A549 (cell line): Measurements from ENCODE around the gene NOX3. TPM values are rescaled to one million over a fixed set of nuclear protein-coding genes. Genes with fewer than 3 reads are reported as not detected.

Experiments
- ATAC-seq, 2 experiments: fragments of 200-7000 bp in 1 of 2; fragments of >200 bp in 1 of 2; cut with Nextera tagmentation in 1 of 2; cut with Tn5 transposase in 1 of 2; 3 replicates each; pipeline versions ENCODE4 v1.8.0 to v1.9.1; 2018 to 2020; ENCODE audit warnings: mild to moderate bottlenecking in 1 of 2, moderate library complexity in 1 of 2
- CTCF ChIA-PET: fragments of 300-600 bp; sonication (Branson Sonifier 250); formaldehyde crosslinking; extraction: SDS; loops from one replicate; lab custom pipeline; 2021; ENCODE audit warnings: antibody characterized with exemption, inconsistent platforms; lab: Yijun Ruan, JAX
- POLR2A ChIA-PET: fragments of 350-600 bp; formaldehyde crosslinking; extraction: SDS; loops from one replicate; lab custom pipeline; 2021; ENCODE audit warnings: antibody characterized with exemption, inconsistent platforms; lab: Yijun Ruan, JAX
- DNase-seq, 2 experiments: peaks; one replicate each; pipeline versions ENCODE4 v3.0.0 to v3.0.0-alpha.2; 2011 to 2016; ENCODE audit warnings: low read depth in 1 of 2, low spot score in 1 of 2
- FAIRE-seq: peaks from 2 replicates; lab custom pipeline; 2011; peaks lifted over from hg19 to GRCh38; lab: Jason Lieb, UNC
- H3K27ac ChIP-seq, 2 experiments: fragments of >200 bp; sonication (Bioruptor Twin); formaldehyde crosslinking; 3 replicates each; pipeline ENCODE4 v1.5.1; 2016 to 2017
- H3K4me1 ChIP-seq: fragments of >200 bp; sonication (Bioruptor Twin); formaldehyde crosslinking; 3 replicates; pipeline ENCODE4 v1.6.1; 2016
- H3K4me2 ChIP-seq: fragments of >200 bp; sonication (Bioruptor Twin); formaldehyde crosslinking; 3 replicates; pipeline ENCODE4 v1.6.1; 2016
- H3K4me3 ChIP-seq: fragments of >200 bp; sonication (Bioruptor Twin); formaldehyde crosslinking; 3 replicates; pipeline ENCODE4 v1.5.1; 2016
- H3K9me3 ChIP-seq: fragments of >200 bp; sonication (Bioruptor Twin); formaldehyde crosslinking; 3 replicates; pipeline ENCODE4 v1.6.1; 2016
- CBX2 ChIP-seq: fragments of 200-600 bp; sonication (generic); IDR thresholded peaks from 2 replicates; pipeline ENCODE4 v1.6.1; 2016; ENCODE audit warnings: low read depth, mild to moderate bottlenecking, borderline replicate concordance
- EHF ChIP-seq: fragments of 250-450 bp; sonication (Bioruptor Pico); IDR thresholded peaks from 2 replicates; pipeline ENCODE4 v1.5.0; 2020; ENCODE audit warnings: mild to moderate bottlenecking
- EP300 ChIP-seq, 2 experiments: fragments of >200 bp; sonication (Bioruptor Twin); formaldehyde crosslinking; IDR thresholded peaks; 2 replicates in 1 of 2; 3 replicates in 1 of 2; pipeline ENCODE4 v1.6.1; 2016 to 2017
- ESRRA ChIP-seq: fragments of 150-350 bp; IDR thresholded peaks from 2 replicates; pipeline ENCODE4 v1.6.1; 2014; ENCODE audit warnings: mild to moderate bottlenecking, low read length, borderline replicate concordance
- FOSB ChIP-seq: fragments of 250-450 bp; sonication (Bioruptor Pico); IDR thresholded peaks from 2 replicates; pipeline ENCODE4 v1.5.0; 2020; ENCODE audit warnings: mild to moderate bottlenecking, moderate library complexity
- FOSL2 ChIP-seq, 2 experiments: fragments of 450-650 bp in 1 of 2; fragments of >200 bp in 1 of 2; sonication (Bioruptor Twin) in 1 of 2; formaldehyde crosslinking; IDR thresholded peaks; 2 replicates each; pipeline versions ENCODE4 v1.5.0 to v1.6.1; 2016 to 2020; ENCODE audit warnings: mild to moderate bottlenecking in 1 of 2, moderate library complexity in 1 of 2
- HDAC2 ChIP-seq: fragments of 200-600 bp; sonication (generic); IDR thresholded peaks from 2 replicates; pipeline ENCODE4 v1.6.1; 2016
- HOXB13 ChIP-seq: fragments of 250-450 bp; sonication (Bioruptor Pico); IDR thresholded peaks from 2 replicates; pipeline ENCODE4 v1.5.0; 2020; ENCODE audit warnings: low read depth, mild to moderate bottlenecking, moderate library complexity
- MAZ ChIP-seq: fragments of 150-350 bp; IDR thresholded peaks from 2 replicates; pipeline ENCODE4 v1.6.1; 2014; ENCODE audit warnings: antibody characterized with exemption, low read depth, low read length, borderline replicate concordance
- NFE2L2 ChIP-seq: fragments of 150-350 bp; conservative IDR thresholded peaks from 2 replicates; pipeline ENCODE4 v1.6.1; 2014; ENCODE audit warnings: low read length
- NPAS2 ChIP-seq: fragments of 250-450 bp; sonication (Bioruptor Pico); IDR thresholded peaks from 2 replicates; pipeline ENCODE4 v1.8.0; 2022; ENCODE audit warnings: mild to moderate bottlenecking, moderate library complexity, borderline replicate concordance
- PHF8 ChIP-seq: fragments of 200-600 bp; sonication (generic); IDR thresholded peaks from 2 replicates; pipeline ENCODE4 v1.6.1; 2016; ENCODE audit warnings: low read depth, mild to moderate bottlenecking, antibody characterized with exemption, moderate library complexity, borderline replicate concordance
- RARB ChIP-seq: fragments of 250-450 bp; sonication (Bioruptor Pico); IDR thresholded peaks from 2 replicates; pipeline ENCODE4 v1.8.0; 2021; ENCODE audit warnings: mild to moderate bottlenecking, moderate library complexity
- ZC3H11A ChIP-seq: fragments of 450-650 bp; IDR thresholded peaks from 2 replicates; pipeline ENCODE4 v1.6.1; 2014; ENCODE audit warnings: antibody characterized with exemption, mild to moderate bottlenecking
- WGBS: methylation state at CpG from one replicate; pipeline ENCODE4 v1.1.6; 2017; ENCODE audit errors: missing lambda C conversion rate; 5-methylcytosine and 5-hydroxymethylcytosine counted together
- polyA plus RNA-seq, 4 experiments: library from polyadenylated mRNA; depleted of rRNA in 3 of 4; stranded (reverse); fragments of >200 nt; fragmentation: RNase III in 1 of 4; extraction: RNeasy Plus Mini Kit Qiagen cat#74134 plus additional on column Dnase treatment in 1 of 4; gene quantifications; 2 replicates in 3 of 4; 3 replicates in 1 of 4; pipeline ENCODE4 v1.2.3, GENCODE V29; 2011 to 2017
- TF ChIP-seq, protein P1 (sequence below): fragments of >200 bp; sonication (Bioruptor Twin); formaldehyde crosslinking; IDR thresholded peaks from 2 replicates; pipeline ENCODE4 v1.6.1; 2016
- TF ChIP-seq, protein P2 (sequence below): fragments of 200-600 bp; sonication (generic); IDR thresholded peaks from 2 replicates; pipeline ENCODE4 v1.6.1; 2016; ENCODE audit warnings: antibody characterized with exemption, mild to moderate bottlenecking, moderate library complexity

NOX3 gene
- polyA plus RNA-seq, 2 of the 4 experiments (the other 2 are of a cell fraction) = not detected

DNA sequence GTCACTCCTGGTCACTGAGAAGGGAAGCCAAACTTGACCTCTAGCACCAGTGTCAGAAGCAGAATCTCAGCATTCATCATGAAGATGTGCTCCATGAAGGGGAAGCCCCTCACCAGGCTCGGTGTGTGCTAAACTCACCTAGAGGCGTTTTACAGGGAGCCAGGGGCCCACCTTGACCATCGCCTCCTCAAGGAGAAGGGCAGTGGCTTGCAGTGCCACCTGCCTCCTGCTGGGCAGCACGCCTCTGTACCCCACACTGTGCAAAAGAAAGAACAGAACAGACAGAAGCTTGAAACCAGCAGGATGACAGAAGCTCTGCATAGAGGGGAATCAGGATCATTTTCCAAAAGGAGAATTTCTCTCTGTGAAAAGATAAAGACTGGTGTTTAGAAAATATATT is 39.7 kb downstream of the NOX3 start (continued):
- TF ChIP-seq FOSB (CRISPR knock-in tag) = no peak
- TF ChIP-seq, all 56 proteins: peak for 0

DNA sequence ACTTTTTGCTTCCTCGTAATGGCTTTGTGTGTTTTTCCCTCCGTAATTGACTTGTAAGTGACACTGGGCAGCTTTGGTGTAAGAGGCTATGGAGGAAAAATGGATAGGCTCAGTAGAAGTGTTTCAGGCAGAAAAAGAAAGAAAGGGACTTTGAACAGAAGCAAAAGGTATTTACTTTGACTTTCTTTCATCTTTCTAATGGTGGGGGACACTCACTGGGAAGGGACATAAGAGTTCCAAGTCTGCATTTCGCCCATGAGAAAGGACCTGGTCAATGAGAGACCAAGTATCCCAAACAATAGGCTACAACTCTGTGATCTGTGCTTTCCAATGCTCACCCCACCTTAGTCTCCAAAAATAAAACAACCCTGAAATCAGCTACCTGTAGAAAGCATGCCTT is 41.6 kb downstream of the NOX3 start:
- TF ChIP-seq ESRRA (no peak), CBX2 (no peak), MAZ (no peak), FOSL2 (IDR thresholded peaks at IDR 0.05) (no peak), FOSL2 (CRISPR knock-in tag; IDR thresholded peaks at IDR 0.05) (no peak), HOXB13 (CRISPR knock-in tag) (no peak), EP300 (IDR thresholded peaks at IDR 0.05) (no peak), NFE2L2 (no peak), EHF (CRISPR knock-in tag) (no peak), ZC3H11A (no peak), PHF8 (no peak), NPAS2 (CRISPR knock-in tag) (no peak), RARB (CRISPR knock-in tag) (no peak)
- TF ChIP-seq, protein P1, sequence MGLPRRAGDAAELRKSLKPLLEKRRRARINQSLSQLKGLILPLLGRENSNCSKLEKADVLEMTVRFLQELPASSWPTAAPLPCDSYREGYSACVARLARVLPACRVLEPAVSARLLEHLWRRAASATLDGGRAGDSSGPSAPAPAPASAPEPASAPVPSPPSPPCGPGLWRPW = no peak
- Histone ChIP-seq H3K9me3 (no peaks in the 10 kb centered on the region), H3K27ac (no peak overlapping the region), H3K4me1 (no peaks in the 10 kb centered on the region), H3K4me2 (no peak overlapping the region), H3K4me3 (no peak overlapping the region)
- 79% methylated on average over 3 of the region's 3 CpGs for WGBS
- no peak for DNase-seq
- ChIA-PET POLR2A (no interaction called here), CTCF (interaction anchor here (0.9 kb wide), 1 partner anchor 18 kb away, joined by 6 read pairs; no protein-coding TSS in a partner anchor)
- no peak for FAIRE-seq
- no peak for ATAC-seq

DNA sequence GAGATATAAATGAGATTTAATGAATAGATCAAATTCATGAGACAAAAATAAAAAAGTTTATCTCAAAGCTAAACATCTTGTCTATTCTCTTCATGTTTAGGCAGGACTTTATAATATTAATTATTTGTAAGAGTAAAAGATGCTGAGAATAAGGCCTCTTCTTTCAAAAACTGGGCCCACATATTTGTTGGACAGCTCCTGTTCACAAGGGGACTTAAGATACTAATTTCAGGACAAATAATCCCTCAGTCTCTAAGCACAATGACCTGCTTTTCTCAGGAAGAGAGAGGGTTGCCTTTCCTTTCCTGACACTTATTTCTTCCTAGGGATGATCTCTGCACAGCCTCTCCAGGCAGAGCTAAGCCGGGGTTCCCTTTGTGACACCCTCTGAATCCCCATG is 43.3 kb downstream of the NOX3 start:
- CTCF ChIA-PET = interaction anchor here (1.2 kb wide), 1 partner anchor 85 kb away, joined by 4 read pairs; no protein-coding TSS in a partner anchor
- Histone ChIP-seq H3K4me3 (no peak overlapping the region), H3K4me1 (no peaks in the 10 kb centered on the region)
- FAIRE-seq (no peak), ATAC-seq (no peak)
- TF ChIP-seq CBX2 (no peak), HDAC2 (no peak), ESRRA (no peak)
- TF ChIP-seq, protein P2, sequence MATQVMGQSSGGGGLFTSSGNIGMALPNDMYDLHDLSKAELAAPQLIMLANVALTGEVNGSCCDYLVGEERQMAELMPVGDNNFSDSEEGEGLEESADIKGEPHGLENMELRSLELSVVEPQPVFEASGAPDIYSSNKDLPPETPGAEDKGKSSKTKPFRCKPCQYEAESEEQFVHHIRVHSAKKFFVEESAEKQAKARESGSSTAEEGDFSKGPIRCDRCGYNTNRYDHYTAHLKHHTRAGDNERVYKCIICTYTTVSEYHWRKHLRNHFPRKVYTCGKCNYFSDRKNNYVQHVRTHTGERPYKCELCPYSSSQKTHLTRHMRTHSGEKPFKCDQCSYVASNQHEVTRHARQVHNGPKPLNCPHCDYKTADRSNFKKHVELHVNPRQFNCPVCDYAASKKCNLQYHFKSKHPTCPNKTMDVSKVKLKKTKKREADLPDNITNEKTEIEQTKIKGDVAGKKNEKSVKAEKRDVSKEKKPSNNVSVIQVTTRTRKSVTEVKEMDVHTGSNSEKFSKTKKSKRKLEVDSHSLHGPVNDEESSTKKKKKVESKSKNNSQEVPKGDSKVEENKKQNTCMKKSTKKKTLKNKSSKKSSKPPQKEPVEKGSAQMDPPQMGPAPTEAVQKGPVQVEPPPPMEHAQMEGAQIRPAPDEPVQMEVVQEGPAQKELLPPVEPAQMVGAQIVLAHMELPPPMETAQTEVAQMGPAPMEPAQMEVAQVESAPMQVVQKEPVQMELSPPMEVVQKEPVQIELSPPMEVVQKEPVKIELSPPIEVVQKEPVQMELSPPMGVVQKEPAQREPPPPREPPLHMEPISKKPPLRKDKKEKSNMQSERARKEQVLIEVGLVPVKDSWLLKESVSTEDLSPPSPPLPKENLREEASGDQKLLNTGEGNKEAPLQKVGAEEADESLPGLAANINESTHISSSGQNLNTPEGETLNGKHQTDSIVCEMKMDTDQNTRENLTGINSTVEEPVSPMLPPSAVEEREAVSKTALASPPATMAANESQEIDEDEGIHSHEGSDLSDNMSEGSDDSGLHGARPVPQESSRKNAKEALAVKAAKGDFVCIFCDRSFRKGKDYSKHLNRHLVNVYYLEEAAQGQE = peak; percentile 46; the same call in 1 of the 2 replicates
- TF ChIP-seq, all 56 proteins: peak for 1
- DNase-seq = no peak
- POLR2A ChIA-PET = no interaction called here
- H3K4me2 ChIP-seq = no peak overlapping the region
- H3K27ac ChIP-seq = no peak overlapping the region
- H3K9me3 ChIP-seq = no peaks in the 10 kb centered on the region
- 78% methylated on average over 1 of the region's 1 CpG for WGBS
